CD1c-positive myeloid dendritic cell (primary cell): ENCODE data around the gene KRT20.
"Not testable (repeated sequence)": the region's sequence is repeated elsewhere in the genome, so short reads cannot be mapped to it uniquely, and the experiment has no call there.

Source experiments
- DNase-seq: peaks from one replicate; pipeline ENCODE4 v3.0.0-alpha.2; 2016; ENCODE audit errors: extremely low spot score

Gene KRT20

DNA sequence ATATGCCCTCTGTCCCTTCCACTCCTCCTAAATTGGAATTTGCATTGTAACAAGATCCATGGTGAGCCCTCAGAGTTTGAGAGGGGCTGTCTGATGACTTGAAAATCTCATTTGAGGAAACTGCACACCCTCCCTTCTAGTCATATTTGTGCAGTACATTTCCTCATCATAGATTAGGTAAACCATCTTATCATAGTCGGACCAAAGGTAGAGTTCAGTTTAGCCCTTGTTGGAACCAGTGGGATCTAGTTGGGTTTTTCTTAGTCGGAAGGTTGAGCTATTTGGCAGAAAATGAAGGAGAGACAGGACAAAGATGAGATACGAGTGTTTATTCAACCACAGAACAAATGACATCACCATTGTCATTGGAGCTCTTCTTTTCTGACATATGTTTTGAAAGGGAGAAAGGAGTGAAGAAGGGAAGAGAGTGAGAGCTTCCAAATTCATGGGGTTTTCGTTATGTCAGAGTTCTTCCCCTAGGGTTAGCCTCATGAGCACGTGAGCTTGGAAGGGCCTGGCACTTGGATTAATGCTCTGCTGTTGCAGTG, 15.8 kb upstream of the KRT20 start:
- no peak for DNase-seq

DNA sequence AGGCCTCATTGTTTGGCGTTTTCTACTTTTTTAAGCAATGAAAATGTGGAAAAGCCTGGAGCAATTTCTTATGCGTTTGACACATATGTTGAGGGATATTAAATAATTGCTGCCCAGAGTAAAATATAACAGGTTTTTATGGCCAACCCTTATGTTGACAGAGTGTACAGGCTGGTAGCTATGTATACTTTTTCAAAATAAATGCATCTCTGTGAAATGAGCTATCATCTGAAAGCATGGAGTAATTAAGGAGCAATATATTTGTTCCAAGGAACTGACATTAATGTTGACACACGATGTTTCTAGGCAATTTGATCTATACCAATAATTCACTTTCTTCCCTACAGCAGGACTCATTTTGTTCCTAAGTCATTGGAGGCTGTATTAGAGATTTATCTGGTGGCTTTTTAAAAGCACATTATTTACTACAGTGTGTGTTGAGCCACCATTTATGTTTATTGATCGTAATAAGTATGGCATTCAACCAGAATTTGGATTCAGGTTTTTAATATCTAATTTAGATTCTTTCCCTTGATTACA, 11.9 kb upstream of the KRT20 start:
- DNase-seq, result no peak

DNA sequence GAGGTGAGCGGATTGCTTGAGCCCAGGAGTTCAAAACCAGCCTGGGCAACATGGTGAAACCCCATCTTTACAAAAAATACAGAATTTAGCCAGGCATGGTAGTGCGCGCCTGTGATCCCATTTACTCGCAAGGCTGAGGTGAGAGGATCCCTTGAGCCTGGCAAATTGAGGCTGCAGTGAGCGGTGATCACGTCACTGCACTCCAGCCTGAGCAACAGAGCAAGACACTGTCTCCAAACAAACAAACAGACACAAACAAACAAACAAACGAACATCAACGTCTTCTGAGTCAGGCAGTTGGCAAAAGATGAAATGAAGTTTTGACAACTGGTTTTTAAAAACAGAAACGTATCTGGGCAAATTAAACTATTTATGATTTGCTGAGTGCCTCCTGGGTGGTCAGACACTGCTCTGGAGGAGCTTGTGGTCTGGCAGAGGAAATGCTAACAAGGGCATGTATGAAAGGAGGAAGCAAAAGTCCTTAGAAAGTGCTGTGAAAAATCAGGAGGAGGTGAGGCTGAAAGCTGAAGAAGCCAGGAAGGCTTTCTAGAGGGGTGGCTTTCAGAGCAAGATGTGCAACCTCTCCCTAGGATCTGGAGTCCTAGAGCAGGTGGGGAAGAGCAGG, 10.2 kb upstream of the KRT20 start:
- DNase-seq, result no peak

DNA sequence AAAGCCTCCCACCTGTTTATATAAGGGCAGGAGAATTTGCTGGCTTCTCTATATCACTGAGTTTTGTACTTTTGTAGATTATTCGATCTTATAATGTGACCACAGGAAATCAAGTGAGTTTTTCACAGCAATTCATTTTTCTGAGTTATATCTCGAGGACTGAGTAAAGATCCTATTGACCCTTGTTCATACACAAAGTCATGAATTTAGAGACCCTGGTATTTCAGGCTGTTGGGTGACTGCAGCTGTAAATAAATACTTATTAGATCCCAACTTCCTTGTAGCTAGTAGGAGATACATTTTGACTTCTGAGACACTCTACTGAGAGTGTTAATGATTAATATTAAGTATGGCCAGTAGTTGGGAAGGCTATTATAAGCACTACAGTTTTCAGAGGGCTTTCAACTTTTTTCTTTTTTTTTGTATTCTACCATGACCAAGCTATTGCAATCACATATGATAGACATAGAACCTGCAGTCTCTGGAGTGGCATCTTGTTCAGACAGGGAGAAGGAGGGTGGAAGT, 3.2 kb upstream of the KRT20 start:
- DNase-seq, result no peak

DNA sequence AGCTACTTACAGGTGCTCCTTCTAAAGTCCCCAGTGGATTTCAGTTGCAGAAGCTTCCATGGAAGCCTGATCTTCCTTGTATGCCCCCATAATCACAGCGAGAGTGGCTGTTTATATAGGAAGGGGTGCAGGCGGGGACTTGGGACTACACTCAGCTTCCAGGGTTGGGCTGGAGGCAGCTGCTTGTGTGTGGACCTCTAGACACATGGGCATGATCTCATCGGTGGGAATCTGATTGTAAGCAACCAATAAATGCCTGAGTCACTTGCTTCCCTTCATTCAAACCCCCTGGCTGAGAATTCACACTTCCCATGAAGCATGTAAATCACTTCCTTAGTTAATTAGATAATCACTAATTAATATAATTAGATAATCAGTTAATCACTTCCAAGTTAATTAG, 1.0 kb upstream of the KRT20 start:
- DNase-seq, result no peak

DNA sequence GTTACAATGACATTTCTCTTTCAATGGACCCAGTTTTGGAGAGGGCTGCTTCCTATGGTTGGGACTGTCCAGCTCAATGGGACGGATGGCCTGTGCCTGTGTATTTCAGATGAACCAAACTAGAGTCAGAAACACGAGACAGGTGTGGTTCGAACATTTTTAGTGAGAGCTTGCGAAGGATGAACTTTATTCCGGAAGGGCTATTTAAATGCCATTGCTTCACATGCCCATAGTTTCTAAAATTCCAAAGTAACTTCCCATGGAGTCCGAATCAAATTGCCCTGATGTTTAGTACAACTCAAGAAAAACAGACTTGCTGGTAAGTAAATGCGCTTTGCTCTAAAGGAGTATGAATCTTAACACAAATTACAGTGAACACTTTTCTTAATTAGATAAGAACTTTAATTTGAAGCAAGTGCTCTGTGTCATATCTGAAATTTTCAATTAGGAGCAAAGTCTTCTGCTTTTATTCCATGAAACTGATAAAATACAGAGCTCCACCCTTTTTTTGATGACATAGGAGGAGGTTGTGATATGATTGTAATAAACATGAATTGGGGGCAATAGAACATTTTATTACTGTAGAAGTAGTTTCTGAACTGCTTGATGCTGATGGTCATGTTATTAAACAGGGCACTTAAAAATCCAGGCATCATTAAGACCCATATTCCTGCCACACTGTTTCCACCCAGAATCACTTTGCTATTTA, 1.3 kb downstream of the KRT20 start:
- no peak for DNase-seq

DNA sequence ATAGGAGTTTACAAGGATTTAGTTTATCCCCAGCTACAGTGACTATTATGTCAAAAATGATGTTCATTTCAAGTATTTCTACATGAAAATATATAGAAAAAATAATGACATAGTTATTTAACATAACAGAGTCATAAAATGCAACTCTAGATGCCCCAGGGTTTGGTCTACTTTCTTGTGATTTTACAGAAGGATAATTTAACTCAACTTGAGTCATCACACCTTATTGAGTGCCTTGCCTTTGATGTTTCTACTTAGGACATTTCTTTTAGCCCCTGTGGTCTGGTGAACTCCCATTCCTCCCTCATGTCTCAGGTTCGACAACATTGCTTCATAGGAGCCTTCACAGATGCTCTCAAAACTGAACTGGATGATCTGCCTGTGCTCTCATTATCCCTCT, 2.0 kb downstream of the KRT20 start:
- no peak for DNase-seq

DNA sequence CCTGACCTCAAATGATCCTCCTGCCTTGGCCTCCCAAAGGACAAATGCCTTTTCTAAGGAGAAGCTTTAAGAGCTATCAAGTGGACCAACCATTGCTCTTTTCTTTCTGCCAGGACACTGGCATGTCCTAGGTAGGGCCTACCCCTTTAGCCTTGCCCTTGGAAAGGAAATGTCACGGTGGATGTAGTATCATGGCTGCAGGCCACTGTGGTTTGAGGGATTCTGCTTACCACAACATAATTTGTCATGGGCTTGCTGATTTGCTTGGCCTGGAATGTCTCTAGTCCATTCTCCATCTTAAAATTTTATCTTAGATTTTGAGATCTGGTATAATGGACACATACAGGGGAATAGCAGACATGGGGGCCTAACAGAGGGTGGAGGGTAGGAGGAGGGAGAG, 6.0 kb downstream of the KRT20 start:
- DNase-seq, result no peak

DNA sequence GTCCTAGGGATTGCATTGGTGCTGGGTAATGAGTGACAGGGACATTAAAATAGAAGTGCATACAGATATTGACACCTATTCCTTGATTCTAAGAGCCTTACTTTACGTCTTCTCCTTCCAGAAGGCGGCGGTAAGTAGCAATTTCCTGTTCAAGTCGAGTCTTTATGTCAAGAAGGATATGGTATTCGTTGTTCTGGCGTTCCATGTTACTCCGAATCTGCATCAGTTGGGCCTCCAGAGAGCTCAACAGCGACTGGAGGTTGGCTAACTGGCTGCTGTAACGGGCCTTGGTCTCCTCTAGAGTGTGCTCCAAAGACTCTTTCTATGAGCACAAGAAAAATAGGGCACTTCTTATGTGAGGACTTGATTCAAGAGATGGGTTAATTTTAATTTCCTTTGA, 7.0 kb downstream of the KRT20 start:
- no peak for DNase-seq

DNA sequence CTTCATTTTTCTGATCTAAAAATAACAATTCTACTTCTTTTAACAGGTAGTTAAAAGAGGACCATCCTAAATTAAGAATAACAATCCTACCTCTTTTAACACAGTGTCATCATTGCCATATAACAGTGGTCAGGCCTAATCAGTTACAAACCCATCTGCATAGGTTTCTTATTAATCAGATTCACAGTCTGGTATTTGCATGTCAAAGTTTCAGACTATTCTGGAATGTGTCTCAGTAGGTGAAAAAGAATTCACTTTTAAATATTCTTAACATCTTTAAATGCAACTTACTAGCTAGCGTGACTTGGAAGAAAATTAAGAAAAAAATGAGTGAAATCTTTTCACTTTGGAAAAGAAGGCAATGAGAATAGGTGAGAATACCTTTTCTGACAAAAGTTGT, 11.2 kb downstream of the KRT20 start:
- DNase-seq, result no peak

DNA sequence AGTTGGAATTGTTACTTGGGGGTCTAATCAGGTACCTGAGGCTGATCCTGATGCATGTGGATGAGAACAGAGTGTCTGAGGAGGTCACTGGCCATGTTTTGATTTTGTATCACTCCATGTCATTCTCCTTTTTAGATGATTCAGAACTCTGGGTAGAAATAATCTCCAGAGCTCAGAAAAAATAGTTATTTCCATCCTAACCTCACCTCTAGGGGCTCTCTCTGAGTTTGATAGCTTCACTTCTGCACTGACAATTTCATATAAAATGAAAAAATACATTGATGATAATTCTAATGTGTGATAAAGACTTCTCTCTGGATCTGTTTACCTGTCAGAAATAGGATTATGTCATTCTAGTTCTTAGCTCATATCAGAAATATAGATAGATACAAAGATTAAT, 11.8 kb downstream of the KRT20 start:
- DNase-seq, result no peak

DNA sequence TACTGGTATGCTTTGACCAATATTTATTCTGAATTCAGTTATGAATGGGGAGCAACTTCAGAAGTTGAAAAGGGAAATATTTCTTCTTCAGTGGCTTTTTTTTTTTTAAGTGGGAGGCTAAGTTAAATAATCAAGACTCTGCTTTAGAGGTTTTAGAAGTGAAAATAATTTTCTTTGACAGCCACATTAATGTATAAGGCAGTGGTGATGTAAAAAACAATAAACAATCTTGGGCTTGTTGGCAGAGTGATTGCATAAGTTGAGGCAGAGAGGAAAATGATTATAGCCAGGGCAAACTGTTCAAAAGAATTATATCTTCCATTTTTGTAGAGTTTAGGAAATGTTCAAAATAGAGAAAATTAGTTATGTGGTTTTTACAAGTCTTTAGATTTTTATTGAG, 12.6 kb downstream of the KRT20 start:
- DNase-seq, result no peak

DNA sequence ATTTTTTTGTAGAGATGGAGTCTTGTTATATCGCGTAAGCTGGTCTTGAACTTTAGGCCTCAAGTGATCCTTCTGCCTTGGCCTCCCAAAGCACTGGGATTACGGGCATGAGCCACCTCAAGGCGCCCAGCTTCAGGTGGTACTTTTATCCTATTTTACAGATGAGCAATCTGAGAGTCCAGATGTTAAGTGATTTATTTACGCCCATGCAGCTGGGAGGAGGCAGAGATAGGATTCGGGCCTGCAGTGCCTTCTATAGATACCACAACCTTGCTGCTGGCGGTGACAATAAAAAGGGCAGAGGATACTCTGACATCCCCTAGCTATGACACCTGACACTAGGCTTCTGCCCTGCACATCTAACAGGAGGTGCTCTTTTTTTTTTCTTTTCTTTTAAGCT, 13.7 kb downstream of the KRT20 start:
- DNase-seq, result no peak

DNA sequence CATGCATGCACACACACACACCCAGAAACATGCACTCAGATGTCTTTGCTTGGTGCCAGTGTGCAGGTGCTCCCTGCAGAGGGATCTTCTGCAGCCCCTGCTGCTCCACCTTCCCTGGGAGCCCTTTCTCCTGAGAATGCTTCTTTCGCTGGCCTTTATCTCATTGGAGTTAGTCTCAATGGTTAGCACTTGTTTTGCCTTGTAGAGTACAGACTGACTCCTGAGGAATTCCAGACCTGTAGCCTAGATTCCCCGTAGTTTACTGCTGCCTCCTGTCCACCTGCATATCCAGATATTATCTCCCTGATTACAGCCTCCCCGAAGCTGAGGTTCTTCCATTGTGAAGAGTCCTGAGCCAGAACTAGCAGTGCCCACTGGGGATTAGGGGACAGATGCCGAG, 14.9 kb downstream of the KRT20 start:
- DNase-seq, result no peak

DNA sequence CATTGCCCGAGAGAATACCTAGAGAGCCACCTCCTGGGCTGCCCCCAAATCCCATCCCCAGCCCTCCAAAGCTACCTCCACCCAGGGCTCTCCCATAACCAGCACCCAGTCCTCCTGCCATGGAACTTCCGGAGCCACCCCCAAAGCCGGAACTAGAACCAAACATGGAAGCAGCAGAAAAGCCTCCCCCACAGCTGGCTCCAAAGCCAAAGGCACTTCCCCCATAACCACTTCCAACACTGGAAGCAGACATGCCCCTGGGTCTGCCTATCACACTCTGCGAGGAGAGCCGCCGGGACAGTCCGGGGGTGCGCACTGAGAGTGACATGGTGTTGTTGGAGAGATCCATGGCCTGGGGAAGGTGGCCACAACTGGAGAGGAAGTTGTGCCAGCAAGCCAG, 18.2 kb downstream of the KRT20 start, which contains the start of gene KRT12:
TSS of gene KRT12 (minus strand) at position 386 of the 400 bp plus-strand sequence. CDS start at position 349, 37 bp downstream.
- no peak for DNase-seq

DNA sequence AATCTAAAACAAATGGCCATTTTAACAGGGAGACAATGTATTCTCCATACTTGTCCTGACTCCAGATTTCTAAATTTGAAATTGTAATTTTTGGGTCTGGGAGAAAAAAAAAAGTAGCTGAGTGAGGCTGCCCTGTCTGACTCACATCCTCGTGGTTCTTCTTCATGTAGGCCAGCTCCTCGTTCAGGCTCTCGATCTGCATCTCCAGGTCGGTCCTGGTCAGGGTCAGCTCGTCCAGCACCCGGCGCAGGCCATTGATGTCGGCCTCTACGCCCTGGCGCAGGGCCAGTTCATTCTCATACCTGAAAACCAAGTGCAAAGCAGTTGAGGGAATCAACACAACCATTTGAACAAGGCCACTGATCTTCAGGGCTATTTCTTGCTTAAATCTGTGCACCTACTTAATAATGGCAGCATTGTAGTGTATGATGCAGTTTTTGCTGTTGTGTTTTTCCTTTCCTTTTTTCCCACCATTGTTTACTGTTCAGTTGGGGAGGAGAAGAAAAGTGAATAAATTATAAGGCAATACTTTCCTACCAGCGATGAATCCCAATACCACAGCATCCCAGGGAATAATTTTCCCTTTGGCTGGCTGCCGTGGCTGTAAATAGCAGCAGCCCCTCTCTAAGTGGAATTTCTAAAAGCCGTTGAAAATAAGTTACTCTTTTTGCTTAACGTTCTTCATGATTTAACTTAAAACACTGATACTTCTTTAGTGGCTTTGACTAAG, 20.2 kb downstream of the KRT20 start:
- no peak for DNase-seq

DNA sequence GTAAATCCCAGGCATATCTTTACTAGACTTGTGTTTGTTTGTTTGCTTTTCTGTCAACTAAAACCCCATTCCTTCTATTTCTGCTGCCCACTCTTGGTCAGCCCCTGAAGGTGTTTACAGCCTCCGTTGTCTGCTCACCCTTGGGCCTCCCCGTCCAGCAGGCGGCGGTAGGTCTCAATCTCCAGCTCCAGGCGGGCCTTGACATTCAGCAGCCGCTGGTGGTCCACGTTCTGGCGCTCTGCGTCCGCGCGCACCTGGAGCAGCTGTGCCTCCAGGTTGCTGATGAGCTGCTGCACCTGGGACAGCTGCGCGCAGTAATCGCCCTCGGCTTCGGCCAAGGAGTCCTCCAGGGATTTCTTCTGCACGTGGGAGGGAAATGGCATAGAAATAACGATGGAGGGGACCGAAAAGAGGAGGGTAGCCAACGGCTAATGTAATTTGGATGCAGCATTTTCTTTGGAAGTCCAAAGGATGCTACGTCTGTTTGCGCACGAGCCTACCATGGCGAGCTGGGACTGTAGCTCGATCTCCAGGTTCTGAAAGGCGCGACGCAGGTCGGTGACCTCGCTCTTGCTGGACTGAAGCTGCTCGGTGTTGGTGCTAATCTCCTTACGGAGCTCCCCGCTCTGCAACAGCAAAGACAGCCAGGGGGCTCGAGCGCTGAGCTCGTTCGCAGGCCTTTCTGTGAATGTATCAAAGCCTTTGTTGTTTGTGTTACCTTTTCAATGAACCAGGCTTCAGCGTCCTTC, 21.9 kb downstream of the KRT20 start:
- no peak for DNase-seq

DNA sequence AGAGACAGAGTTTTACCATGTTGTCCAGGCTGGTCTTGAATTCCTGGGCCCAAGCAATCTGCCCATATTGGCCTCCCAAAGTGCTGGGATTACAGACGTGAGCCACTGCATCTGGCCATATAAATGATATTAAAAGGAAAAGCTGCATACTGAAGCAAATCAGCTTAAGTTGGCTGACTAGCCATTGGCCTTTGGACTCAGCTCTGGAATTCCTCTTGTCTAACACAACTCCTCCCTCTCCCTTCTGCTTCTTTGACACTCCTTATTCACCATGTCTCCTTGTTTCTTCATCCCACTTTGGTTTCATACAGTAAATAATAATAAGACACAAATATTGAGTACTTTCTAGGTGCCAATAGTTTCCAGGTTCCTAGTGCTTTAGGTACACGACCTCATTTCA, 25.5 kb downstream of the KRT20 start:
- DNase-seq, result no peak

DNA sequence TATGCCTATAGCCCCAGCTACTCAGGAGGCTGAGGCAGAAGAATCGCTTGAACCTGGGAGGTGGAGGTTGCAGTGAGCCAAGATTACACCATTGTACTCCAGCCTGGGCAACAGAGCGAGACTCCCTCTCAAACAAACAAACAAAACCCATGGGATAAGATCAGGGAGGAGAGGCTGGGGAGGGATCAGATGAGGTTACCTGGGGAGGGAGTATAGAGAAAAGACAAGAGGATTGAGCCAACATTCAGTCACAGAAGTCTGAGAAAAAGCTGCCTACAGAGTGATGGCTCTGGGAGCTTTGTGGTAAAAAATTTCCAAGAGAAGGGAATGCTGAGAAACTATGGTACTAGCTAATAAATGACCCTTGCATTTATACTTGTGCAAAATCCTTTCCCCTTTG, 26.4 kb downstream of the KRT20 start:
- not testable (repeated sequence) for DNase-seq

DNA sequence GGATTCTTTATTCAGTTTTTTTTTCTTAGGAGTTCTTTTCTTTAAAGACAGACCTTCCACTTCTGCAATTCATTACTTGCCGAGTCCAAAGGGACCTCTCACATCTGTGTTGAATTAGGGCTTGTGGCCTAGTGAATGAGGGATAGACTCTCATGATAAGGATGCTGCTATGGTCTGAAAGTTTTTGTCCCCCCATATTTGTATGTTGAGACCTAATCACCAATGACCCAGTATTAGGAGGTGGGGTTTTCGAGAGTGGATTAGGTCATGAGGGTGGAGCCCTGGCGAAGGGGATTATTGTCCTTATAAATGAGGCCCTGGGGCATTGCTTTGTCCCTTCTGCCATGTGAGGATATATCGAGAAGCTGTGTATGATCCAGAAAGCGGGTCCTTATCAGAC, 27.5 kb downstream of the KRT20 start:
- DNase-seq, result no peak

DNA sequence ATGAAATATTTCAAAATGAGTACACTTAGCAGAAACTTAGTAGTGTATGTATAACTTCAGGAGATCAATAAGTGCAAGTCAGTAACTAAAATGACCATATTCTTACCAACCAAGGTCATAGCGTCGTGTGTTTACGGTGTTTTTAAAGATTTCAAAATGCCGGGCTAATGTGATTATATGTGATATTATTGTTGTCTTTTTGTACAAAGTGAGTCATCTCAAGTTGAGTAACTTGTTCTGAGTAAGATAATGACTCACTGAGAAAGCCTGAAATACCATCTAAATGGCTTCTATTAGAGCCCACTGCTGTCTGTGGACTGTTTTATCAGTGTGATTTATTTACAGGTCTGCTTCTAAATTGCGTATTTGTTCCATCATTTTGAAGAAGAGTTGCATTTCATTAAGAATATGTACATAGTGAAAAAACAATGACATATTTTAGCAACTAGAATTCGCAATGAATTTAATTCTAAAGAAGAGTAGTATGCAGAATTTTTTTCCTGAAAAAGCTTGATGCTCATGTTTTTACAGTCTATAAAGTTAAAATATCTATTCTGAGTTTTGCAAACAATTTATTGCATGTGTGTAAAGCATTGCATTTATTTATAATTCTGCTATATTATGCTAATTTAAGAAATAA, 30.7 kb downstream of the KRT20 start:
- DNase-seq, result peak; percentile 64
